Stimulated activated CD8-positive, alpha-beta memory T cell treated with anti-CD3 and anti-CD28 coated beads, Interleukin-7, amount 100 ng/mL, for 24 hours (primary cell): ENCODE data around the gene IGF2.
"Not testable (repeated sequence)": the region's sequence is repeated elsewhere in the genome, so short reads cannot be mapped to it uniquely, and the experiment has no call there.

ENCODE experiments used
- DNase-seq: peaks from one replicate; pipeline ENCODE4 v3.0.0-alpha.2; 2020; ENCODE audit warnings: low read depth

IGF2 gene

DNA sequence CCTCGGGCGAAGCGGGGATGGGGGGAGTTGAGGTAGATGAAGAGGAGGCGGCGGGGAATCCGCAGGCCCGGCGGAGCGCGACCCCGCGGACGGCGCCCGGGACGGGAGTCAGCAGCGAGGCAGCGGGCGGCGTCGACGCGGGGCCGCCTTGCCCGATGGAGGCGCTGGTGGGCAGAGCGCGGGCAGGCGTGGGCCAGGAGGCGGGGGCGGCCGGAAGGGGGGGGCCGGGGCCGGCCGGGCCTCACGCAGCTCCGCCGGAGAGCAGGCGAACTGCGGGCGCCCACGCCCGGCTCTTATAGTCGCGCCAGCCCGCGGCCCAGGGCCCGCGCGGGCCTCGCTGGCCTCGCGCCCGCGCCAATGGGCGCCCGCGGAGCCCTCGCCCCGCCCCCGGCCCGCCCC is at the start of gene IGF2:
Gene IGF2 (minus strand): TSS at position 267 of the 399 bp plus-strand sequence. CDS start 3,866 bp downstream, outside the sequence.
- DNase-seq, result no peak

DNA sequence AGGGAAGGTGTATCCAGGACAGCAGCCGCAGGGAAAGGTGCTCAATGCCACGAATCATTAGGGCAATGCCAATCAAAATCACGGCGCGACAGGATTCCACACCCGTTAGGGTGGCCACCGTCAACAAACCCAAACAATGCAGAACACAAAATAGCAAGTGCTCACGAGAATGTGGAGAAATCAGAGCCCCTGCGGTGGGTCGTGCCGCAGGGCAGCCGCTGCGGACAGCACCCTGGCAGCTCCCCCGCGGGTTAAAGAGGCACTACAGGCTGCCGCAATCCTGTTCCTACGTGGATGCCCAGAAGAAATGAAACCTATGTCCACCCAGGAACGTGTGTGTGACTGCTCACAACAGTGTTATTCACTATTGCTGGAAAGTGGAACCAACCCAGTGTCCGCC is 49.6 kb upstream of the IGF2 start:
- no peak for DNase-seq

DNA sequence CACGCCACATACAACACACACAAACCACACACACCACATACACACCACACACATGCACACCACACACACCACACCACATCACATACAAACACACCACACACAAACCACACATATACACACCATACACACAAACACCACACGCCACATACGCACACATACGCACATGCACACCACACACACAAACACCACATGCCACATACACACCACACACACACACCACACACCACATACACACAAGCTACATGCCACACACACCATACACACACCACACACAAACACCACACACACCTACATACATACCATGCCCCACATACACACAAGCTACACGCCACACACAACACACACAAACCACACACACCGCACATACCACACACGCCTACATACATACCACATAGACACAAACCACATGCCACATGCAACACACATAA is 48.1 kb upstream of the IGF2 start:
- DNase-seq, result no peak

DNA sequence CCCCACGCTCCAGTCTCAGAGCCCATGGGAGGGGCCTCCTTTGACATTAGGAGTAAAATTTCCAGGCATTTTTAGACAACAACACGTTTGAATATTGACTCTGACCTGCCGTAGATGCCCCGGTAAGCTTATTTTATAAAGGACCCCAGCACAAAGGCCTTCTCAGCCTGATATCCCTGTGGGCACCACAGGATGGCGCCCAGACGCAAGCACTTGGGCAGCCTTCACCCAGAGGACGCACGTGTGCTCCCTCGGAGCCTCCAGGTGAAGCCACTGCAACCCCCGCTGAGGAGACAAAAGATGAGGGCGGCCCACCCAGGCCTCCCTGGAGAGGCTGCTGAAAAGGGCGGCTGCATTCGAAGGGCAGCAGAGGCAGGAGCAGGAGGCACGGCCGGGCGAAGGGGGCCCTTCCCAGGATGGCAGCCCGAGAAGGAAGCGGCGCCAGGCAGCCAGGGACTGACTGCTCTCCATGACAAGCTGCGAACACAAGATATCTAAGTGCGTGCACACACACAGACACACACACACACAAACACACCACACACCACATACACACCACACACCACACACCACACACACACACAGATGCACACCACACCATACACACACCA is 47.6 kb upstream of the IGF2 start:
- DNase-seq, result peak; percentile 17

- DNase-seq, result no peak
These were observed 46.3 kb upstream of the IGF2 start for GRCh38 chr11:2185324-2186085.

DNA sequence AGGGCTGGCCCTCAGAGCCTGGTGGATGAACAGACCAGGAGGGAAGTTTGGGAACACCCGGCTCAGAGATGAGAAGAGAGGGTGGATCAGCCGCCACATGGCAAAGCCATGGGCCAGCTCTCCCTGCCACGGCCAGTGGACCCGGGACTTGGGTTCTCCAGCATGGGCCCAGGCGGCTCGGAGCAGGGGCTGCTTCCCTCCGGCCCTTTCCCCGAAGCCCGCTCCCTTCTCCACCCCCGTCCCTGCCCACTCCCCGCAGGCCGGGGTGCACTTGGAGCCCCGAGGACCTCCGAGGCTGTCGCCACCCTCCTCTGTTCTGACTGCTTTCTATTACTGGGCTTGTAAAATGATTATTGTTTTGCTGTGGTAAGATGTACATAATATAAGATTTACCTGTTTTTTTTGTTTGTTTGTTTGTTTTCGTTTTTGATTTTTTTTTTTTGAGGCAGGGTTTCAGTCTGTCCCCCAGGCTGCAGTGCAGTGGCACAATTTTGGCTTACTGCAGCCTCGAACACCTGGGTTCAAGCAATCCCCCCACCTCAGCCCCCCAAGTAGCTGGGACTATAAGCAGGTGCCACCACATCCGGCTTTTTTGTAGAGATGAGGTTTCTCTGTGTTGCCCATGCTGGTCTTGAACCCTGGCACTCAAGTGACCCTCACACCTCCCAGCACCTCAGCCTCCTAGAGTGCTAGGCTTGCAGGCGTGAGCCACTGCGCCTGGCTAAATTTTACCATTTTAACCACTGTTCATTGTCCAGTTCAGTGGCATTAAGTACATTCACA is 43.7 kb upstream of the IGF2 start:
- DNase-seq, result no peak

- no peak for DNase-seq
These were observed 42.9 kb upstream of the IGF2 start for GRCh38 chr11:2182075-2182474.

GRCh38 chr11:2180789-2181370 is 41.7 kb upstream of the IGF2 start:
- no peak for DNase-seq

DNA sequence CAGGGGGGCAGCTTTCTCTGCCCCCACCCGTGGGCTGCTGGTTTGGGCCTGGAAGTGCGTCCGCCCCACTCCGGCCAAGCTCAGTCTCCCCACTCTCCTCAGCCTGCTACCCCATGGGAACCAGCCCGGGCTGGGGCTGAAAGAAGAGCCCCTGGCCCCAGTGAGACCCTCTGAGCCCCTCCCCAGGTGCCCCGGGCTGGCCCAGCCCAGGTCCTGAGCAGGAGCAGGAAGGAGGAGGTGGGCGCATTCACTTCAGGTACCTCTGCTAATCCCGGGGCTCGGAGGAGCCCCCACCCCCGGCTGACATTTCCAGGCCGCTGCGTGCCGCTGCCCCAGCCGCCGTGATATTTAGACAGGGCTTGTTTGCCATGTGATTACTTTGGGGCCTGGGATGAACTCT is 41.2 kb upstream of the IGF2 start:
- DNase-seq, result no peak

DNA sequence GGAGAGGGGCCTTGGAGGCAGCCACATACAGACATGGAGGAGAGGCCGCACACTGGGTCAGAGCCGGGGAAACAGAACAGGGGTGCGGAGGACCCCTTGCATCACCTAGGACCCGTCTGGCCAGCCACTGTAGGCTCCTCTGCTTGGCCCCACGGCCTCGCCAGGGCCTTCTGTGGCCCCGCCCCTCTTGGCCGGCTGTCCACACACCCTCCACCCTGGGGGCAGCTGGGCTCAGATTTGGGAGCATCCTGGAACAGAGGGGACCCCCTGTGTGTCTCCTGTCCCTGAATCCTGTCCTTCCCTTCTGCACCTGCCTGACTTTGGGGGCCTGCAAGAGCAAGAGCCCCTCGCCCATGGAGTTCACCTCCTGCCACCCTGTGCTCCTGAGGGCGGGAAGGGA is 40.3 kb upstream of the IGF2 start:
- no peak for DNase-seq

DNA sequence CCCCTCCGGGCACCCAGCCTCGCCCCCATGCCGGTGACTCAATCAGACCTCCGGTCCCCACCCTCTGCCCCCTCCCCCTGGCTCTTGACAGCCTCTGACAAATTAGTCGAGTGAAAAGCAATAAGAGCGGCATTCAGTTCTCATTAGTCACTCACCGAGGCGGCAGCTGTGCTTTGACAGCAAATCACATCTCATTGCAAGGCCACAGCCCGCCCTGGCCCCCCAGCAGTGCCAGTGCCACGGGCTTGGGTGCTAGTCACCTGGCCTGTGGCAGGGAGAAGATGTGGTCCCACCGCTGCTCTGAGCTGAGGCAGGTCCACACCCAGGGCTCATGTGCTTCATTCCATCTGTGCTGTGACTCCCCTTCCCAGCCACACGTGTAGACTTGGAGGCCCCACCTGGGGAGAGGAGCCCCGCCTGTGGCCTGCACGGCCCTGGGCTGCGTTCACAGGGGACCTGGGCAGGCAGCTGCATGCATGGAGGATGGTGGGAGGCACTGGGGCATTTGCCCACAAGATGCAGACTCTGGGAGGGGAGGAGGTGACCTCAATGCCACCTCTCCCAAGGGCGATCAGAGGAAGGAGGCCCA is 39.8 kb upstream of the IGF2 start:
- DNase-seq, result no peak

GRCh38 chr11:2178055-2178773 is 39.0 kb upstream of the IGF2 start:
- not testable (repeated sequence) for DNase-seq

DNA sequence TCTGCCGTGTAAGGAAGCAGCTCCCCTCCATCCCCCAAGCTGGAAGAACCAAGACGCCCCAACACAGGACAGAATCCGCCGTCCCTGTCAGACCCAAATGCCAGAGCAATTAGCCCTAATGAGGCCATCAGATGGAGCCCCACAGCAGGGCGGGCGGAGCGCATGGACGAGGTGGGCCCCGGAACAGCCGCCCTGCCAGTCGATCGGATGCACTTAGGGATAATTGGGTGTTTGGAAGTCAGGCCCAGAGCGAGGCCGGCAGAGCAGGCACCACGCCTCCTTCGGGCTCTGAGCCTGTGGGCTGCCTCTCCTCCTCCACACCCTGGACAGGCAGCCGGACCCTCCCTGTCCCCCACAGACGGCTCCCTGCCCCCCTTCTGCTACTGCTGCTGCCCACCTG is 37.9 kb upstream of the IGF2 start:
- DNase-seq, result no peak

GRCh38 chr11:2176389-2176900 is 37.3 kb upstream of the IGF2 start:
- DNase-seq, result no peak

DNA sequence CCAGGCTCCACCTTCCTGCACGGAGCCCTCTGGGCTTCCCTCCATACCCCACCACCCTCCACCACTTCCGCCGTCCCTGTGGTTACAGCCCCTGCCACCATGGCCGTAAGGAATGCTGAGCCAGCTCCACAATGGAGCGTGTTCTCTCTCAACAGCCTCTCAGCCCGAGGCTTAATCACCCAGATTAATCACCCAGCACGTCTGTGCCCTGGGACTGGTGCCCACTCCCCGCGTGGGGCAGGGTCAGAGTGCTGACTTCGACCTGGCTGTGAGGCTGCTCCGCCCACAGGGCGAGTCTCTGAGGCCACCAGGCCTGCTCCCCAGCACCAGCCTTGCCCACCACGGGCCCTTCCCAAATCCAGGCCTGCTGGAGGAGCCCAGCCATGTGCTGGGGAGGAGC is 36.5 kb upstream of the IGF2 start:
- no peak for DNase-seq

DNA sequence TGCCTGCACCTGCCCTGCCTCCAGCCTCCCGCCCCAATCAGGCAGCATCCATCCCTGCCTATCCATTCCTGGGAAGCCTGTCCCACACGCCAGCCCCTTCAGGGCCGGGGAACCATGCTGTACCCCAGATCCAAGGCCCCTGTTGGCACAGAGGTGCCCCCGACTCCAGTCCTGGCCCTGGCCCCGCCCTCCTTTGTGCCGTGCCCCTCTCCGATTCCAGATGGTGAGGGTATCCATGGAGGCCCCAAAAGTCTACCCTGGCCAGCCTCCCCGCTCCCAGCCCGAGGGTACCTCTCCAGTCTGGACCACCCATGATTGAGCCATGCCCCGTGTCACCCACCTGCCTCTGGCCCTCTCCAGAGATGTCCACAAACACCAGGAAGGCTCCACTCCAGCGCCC is 35.2 kb upstream of the IGF2 start:
- no peak for DNase-seq

GRCh38 chr11:2173761-2174160 is 34.6 kb upstream of the IGF2 start:
- DNase-seq, result no peak

DNA sequence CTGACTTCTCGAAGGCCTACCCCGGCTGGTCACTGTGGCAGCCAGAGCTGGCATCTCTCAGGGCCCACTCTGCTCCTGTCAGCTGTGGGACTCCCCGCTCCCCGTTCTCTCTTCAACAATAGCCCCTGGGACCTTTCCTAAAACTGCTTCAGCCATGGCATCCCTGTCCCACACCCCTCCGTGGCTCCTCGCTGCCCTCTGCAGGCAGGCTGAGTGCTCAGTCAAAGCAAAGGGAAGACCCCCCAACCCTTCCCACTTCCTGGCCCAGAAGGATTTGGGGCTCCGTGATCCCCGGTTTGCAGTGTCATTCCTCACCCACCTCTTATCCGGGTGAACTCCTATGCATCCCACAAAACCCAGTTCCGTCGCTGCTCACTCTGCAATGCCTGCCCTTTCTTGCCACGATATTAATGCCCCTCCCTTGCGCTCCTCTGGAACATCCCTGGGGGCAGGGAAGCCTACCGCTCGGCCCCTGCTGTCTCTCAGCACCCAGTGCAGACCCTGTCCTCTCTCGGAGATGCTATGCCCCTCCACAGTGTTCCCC is 34.0 kb upstream of the IGF2 start:
- DNase-seq, result no peak

DNA sequence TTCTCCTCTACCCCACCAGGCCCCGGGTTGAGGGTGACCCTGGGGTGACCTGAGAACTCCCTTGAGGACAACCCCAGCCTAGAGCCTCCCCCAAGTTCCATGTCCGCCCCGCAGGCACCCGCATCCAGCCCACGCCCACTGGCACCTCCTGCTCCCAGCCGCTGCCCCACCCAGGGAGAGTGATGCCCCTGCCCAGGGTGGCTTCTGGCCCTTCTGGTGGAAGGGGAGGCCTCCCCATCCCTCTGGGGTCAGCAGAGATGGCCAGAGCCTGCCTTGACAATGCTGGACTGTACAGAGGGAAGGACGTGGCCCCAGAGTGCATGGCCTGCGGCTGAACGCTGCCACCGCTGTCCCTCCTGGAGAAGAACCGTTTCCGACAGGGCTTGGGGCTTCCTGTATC is 33.5 kb upstream of the IGF2 start:
- DNase-seq, result no peak

GRCh38 chr11:2171591-2172003 is 32.4 kb upstream of the IGF2 start, which contains the start of gene TH:
TSS of gene TH (minus strand) at chr11:2171815. CDS start at chr11:2171786, 29 bp downstream.
- no peak for DNase-seq
